ENCODE results near the gene SHC3. TPM values are rescaled to one million over a fixed set of nuclear protein-coding genes. Genes with fewer than 3 reads are reported as not detected.

The SHC3 gene
- total RNA-seq, 4 donors from 2014 or later, result 2.2 to 4.0 (median 3.1) TPM

DNA sequence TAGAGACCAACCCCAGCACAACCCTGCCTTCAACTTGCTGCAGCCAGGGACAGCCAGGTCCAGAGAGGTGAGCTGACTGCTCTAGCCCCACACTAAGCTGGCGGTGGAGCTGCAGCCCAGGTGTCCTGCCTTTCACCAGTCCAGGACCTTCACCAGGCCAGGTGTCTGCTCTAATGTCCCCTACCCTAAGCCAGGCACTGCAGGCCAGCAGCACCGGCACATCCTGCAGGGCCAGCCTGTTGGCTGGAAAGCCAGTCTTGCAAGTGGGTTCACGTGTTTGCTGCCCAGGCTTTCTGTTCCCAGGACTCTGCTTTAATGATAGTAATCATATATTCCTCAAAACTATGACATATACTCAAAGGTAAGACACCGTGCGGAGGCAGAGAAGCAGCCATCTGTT is 5.5 kb downstream of the SHC3 start:
- Histone ChIP-seq H3K4me1 (peaks cover 8 to 21% (median 16%) of the 10 kb centered on the region in 4 donors), H3K4me3 (no peak overlapping the region), H3K36me3 (no peaks in the 10 kb centered on the region), H3K27me3 (peaks cover 0 to 48% (median 15%) of the 10 kb centered on the region in 4 donors), H3K9me3 (no peaks in the 10 kb centered on the region), H3K27ac (replicated peaks in 1 of 4) (no peak overlapping the region)
- intact Hi-C loops (cut with DNase I), result loop anchor here (10.0 kb wide), 1 partner anchor 132 kb away; no protein-coding TSS in a partner anchor
- DNase-seq (ENCODE audit: extremely low spot score), result peak; percentile 84
- WGBS, result 90% methylated on average over 5 of the region's 5 CpGs
- TF ChIP-seq POLR2A (IDR thresholded peaks at IDR 0.05; ENCODE audit: low read depth), result no peak
- TF ChIP-seq EP300 (IDR thresholded peaks at IDR 0.05), result no peak
- no peak for TF ChIP-seq POLR2AphosphoS5 (IDR thresholded peaks at IDR 0.05)
- no peak for TF ChIP-seq CTCF (IDR thresholded peaks at IDR 0.05)

DNA sequence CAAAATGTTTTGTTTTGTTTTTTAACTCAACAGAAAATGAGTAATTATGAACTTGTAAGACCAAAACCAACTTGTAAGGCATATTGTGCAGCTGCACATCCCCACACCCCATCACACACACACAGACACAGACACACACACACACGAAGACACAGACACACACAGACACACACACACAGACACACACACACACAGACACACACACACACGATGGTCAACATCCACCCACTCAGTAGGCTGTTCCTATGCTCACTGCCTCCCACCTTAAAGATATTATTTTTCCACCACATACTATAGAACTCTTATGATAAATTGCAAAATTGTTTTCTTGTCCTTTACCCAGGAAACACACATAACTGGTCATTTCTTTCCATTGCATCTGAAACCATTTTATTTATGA is 6.2 kb downstream of the SHC3 start:
- Histone ChIP-seq H3K4me1 (peaks cover 3 to 15% (median 9%) of the 10 kb centered on the region in 4 donors), H3K4me3 (no peak overlapping the region), H3K27ac (replicated peaks in 1 of 4) (no peak overlapping the region), H3K9me3 (no peaks in the 10 kb centered on the region), H3K36me3 (no peaks in the 10 kb centered on the region), H3K27me3 (peaks cover 0 to 41% (median 11%) of the 10 kb centered on the region in 4 donors)
- 47% methylated on average over 2 of the region's 2 CpGs for WGBS
- no peak for TF ChIP-seq POLR2AphosphoS5 (IDR thresholded peaks at IDR 0.05)
- TF ChIP-seq EP300 (IDR thresholded peaks at IDR 0.05), result no peak
- TF ChIP-seq CTCF (IDR thresholded peaks at IDR 0.05), result no peak
- TF ChIP-seq POLR2A (IDR thresholded peaks at IDR 0.05; ENCODE audit: low read depth), result no peak
- intact Hi-C loops (cut with DNase I), result loop anchor here (10.0 kb wide), 1 partner anchor 132 kb away; no protein-coding TSS in a partner anchor
- no peak for DNase-seq (ENCODE audit: extremely low spot score)

- peak; percentile 81 for DNase-seq (ENCODE audit: extremely low spot score)
- Histone ChIP-seq H3K9me3 (no peaks in the 10 kb centered on the region), H3K27me3 (peaks cover 0 to 34% (median 4%) of the 10 kb centered on the region in 4 donors), H3K4me3 (no peak overlapping the region), H3K4me1 (peaks cover 0 to 8% (median 2%) of the 10 kb centered on the region in 4 donors), H3K36me3 (no peaks in the 10 kb centered on the region), H3K27ac (replicated peaks in 1 of 4) (no peak overlapping the region)
- WGBS, result 82% methylated on average over 4 of the region's 4 CpGs
- intact Hi-C loops (cut with DNase I), result loop anchor here (10.0 kb wide), 1 partner anchor 133 kb away; no protein-coding TSS in a partner anchor
- TF ChIP-seq CTCF (IDR thresholded peaks at IDR 0.05) (peak in 1 of 3 experiments; percentile 3), POLR2AphosphoS5 (IDR thresholded peaks at IDR 0.05) (no peak)
Observed at GRCh38 chr9:89171693-89172092, 6.9 kb downstream of the SHC3 start.

DNA sequence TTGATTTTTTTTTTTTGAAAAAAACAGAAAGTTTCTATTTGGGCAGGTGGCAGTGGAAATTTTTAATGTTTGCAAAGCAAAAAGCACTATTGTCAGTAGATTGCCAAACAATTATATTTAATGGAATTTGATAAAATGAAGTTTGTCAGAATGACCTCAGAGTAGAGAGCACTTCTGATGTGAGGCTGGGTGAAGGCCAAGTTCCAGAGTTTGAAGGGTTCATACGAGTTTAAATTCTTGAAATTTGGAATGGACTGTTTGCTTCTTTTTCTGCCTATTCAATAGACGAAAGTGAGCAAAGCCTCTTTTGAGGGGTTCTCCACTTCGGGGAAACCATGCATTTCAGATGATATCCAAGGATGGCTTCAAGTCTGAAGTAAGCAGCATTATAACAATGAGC is 7.4 kb downstream of the SHC3 start:
- no peak overlapping the region for H3K27ac ChIP-seq (replicated peaks in 1 of 4)
- intact Hi-C loops (cut with DNase I), result loop anchor here (10.0 kb wide), 1 partner anchor 134 kb away; no protein-coding TSS in a partner anchor

More for the DNA sequence above, 7.4 kb downstream of the SHC3 start:
- 70% methylated on average over 3 of the region's 3 CpGs for WGBS
- Histone ChIP-seq H3K27me3 (peaks cover 0 to 29% (median under 1%) of the 10 kb centered on the region in 4 donors), H3K9me3 (no peaks in the 10 kb centered on the region), H3K36me3 (no peaks in the 10 kb centered on the region), H3K4me1 (peaks cover 0 to 8% (median 0%) of the 10 kb centered on the region in 4 donors), H3K4me3 (no peak overlapping the region)
- TF ChIP-seq CTCF (IDR thresholded peaks at IDR 0.05) (no peak), POLR2AphosphoS5 (IDR thresholded peaks at IDR 0.05) (no peak), POLR2A (IDR thresholded peaks at IDR 0.05; ENCODE audit: low read depth) (no peak), EP300 (IDR thresholded peaks at IDR 0.05) (no peak)
- no peak for DNase-seq (ENCODE audit: extremely low spot score)
